ENCODE data around the gene EIF5A.
"Not testable (repeated sequence)": the region's sequence is repeated elsewhere in the genome, so short reads cannot be mapped to it uniquely, and the experiment has no call there.

The EIF5A gene

DNA sequence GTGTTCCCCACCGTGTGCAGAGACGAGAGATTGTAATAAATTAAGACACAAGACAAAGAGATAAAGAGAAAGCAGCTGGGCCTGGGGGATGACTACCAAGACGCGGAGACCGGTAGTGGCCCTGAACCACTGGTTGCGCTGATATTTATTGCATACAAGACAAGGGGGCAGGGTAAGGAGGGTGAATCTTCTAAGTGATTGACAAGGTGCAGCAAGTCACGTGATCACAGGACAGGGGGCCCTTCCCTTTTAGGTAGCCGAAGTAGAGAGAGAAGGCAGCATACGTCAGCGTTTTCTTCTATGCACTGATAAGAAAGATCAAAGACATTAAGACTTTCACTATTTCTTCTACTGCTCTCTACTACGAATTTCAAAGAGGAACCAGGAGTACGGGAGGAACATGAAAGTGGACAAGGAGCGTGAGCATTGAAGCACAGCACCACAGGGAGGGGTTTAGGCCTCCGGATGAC, 25.2 kb downstream of the EIF5A start:
- DNase-seq: not testable (repeated sequence)

DNA sequence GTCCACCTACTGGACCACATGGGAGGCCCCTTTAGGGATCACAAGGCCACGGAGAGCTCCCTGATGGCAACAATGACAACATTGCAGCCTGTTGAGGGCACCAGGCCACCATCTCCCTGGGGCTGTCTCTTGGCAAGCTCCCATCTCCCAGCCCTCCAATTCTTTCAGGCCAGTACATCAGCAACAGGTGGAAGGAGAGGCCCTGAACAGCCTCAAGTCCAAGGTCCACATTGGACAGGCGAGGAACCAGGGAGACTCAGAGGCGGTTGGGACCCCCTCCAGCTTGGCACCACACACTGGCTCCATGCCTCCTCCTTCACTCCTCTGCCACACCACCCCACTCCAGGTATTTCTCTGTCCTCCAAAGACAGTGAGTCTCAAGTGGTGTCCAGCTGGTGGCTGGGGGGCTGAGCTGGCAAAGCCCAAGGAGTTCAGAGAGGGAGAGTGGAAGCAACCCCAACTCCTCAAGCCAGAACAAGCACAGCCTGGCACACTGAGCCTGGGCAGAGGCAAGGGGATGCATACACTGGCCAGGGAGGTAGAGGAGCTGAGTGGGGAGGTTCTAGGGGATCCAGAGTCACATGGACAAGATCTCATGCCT, 27.6 kb downstream of the EIF5A start:
- no peak for DNase-seq

DNA sequence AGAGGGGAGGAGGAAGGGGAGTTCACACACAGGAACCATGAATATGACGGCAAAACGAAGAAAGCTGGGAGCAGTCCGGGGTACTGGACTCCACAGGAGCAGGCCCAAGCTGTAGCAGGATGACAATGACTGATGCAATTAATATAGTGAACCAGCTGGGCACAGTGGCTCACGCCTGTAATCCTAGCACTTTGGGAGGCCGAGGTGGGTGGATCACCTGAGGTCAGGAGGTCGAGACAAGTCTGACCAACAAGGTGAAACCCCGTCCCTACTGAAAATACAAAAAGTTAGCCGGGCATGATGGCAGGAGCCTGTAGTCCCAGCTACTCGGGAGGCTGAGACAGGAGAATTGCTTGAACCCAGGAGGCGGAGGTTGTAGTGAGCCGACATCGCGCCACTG, 28.3 kb downstream of the EIF5A start:
- DNase-seq: not testable (repeated sequence)

DNA sequence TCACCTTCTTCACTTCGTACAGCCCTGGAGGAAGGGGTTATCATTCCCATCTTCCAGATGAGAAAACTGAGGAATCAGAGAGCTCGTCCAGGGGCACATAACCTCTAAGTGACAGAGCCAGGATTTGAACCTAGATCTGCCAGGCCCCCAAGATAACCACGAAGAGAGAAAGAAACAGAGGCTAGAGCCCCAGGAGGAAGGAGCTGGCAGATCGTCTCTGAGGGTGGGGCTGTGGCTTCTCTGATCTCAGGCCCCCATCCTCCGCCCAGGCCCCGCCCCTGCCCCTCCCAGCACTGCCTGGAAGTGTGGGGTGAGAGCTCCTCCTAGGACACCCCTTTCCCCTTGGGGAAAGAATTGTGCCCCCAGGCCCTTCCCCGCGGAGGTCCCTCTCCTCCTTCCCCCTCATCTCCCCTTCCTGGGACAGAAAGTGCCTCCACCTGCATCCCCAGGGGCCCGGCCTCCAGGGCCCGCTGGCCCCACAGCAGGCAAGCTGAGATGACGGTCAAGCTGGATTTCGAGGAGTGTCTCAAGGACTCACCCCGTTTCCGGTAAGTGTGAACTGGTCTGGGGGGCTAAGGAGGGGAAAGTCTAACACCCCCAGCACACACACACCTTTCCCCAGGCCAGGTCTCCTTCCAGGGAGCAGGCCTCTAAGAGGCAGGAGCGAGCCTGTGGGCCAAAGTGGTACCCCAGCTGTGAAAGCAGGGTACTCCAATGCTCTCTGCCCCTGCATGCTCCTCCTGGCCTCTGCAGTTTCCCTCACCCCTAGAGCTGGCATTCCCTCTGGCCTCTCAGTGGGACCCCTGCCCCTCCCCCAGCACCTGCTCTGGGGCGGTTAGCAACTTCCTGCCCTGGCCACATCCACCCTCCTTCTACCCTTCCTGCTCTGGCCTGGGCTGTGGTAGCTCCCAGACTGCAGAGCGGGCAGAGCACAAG, 29.1 kb downstream of the EIF5A start, which contains the start of gene ACAP1:
TSS of gene ACAP1 (plus strand) at position 290 of the 936 bp plus-strand sequence. CDS start at position 496, 206 bp downstream.
- DNase-seq: no peak

DNA sequence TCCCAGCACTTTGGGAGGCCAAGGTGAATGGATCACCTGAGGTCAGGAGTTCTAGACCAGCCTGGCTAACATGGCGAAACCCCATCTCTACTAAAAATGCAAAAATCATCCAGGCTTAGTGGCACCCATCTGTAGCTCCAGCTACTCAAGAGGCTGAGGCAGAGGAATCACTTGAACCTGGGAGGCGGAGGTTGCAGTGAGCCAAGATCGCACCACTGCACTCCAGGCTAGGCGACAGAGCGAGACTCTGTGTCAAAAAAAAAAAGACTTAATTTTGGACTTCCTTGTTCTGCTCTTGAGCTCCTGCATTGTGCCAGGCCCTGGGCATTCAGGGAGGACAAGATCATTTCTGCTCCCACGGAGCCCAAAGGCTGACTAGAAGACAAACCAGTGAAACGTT, 30.2 kb downstream of the EIF5A start:
- not testable (repeated sequence) for DNase-seq

DNA sequence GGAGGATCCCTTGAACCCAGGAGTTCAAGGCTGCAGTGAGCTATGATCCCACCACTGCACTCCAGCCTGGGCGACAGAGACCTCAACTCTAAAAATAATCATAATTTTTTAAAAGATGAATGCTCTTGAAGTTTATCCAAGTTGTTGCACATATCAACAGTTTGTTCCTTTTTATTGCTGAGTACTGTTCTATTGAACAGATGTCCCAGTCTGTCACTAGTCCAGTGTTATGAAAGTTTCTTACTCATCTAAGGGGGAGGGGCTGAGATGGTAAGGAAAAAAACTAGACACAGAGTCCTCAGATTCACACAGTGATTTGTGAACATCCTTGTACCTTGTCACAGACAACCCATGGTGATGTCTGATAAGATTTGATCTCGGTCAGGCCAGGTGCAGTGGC, 32.8 kb downstream of the EIF5A start:
- no peak for DNase-seq

DNA sequence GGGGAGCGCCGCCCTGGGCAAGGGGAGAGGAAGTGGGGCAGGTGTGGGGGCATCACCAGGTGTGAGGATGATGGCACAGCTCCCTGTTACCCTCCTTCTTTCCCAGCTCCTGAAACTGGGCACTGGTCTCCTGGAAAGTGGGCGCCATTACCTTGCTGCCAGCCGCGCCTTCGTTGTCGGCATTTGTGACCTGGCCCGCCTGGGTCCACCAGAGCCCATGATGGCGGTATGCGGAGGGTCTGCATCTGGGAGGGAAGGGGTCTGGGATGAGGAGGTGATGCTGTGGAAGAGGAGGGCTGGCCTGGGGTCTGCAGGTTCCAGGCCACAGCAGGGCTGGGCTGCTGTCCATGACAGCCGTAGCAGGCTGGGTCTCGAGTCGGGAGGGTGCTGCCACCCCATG, 34.4 kb downstream of the EIF5A start:
- DNase-seq: no peak

DNA sequence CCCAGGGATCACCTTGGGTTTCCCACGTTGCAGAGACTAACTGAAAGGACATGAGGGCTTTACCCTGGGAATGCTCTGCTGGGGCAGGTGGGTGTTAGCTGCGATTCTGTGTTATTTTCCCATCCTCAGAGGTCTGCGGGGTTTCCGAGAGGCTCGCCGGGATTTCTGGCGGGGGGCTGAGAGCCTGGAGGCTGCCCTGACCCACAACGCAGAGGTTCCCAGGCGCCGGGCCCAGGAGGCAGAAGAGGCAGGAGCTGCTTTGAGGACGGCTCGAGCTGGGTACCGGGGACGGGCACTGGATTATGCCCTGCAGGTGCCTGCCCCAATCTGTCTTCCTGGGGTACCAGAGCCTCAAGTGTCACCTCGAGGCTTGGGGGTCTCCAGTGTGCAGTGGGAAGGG, 35.8 kb downstream of the EIF5A start:
- no peak for DNase-seq

DNA sequence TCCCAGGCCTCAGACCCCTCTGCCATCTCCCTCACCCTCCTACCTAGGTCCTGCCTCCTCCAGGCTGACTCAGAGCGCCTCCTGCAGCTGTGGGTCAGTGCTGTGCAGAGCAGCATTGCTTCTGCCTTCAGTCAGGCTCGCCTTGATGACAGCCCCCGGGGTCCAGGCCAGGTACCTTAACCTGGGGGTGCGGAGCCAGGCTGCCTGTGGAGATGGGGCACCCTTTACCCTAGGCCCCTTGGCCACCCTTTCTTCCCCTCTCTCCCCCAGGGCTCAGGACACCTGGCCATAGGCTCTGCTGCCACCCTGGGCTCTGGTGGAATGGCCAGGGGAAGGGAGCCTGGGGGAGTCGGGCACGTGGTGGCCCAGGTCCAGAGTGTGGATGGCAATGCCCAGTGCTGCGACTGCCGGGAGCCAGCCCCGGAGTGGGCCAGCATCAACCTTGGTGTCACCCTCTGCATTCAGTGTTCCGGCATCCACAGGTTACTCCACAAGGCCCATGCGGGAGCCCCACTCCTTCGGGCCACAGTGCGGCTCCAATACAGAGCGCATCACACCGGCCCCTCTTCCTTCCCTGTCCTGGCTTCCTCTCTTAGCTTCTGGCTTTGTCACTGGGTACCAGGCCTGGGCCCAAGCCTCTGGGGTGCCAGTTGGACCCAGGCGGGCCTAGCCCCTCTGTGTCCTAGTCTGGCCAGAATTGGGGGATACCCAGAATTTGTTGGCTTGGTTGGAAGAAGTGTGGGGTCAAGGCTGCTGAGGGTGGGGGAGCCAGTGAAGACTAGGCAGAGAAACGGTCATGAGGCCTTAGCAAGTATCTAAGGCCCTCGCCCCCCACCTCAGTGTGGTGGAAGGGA, 39.6 kb downstream of the EIF5A start:
- DNase-seq: no peak

DNA sequence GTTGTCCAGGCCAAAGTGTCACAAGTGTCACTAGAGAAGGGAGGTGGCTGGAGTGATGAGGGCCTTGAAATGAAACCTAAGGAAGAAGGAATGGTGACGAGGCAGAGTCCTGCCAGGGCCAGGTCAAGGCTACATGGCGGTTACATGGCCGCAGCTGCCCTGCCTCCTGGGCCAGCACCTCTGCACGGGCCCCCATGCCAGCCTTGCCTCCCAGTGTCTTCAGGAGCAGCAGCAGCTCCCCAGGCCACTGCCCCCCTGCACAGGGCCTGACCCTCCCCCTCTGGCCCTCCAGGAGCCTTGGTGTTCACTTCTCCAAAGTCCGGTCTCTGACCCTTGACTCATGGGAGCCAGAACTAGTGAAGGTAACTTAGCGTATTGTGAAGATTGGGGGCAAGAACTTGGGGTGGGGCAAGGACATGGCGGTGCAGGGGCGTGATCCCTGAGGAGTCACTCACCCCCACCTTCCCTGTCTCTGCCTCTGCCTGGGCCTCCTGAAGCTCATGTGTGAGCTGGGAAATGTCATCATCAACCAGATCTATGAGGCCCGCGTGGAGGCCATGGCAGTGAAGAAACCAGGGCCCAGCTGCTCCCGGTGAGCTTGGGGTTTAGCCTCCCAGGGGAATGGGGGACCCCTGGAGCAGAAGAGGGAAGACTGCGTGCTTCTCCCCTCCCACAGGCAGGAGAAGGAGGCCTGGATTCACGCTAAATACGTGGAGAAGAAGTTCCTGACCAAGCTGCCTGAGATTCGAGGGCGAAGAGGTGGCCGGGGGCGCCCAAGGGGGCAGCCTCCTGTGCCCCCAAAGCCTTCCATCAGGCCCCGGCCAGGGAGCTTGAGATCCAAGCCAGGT, 40.4 kb downstream of the EIF5A start:
- no peak for DNase-seq

DNA sequence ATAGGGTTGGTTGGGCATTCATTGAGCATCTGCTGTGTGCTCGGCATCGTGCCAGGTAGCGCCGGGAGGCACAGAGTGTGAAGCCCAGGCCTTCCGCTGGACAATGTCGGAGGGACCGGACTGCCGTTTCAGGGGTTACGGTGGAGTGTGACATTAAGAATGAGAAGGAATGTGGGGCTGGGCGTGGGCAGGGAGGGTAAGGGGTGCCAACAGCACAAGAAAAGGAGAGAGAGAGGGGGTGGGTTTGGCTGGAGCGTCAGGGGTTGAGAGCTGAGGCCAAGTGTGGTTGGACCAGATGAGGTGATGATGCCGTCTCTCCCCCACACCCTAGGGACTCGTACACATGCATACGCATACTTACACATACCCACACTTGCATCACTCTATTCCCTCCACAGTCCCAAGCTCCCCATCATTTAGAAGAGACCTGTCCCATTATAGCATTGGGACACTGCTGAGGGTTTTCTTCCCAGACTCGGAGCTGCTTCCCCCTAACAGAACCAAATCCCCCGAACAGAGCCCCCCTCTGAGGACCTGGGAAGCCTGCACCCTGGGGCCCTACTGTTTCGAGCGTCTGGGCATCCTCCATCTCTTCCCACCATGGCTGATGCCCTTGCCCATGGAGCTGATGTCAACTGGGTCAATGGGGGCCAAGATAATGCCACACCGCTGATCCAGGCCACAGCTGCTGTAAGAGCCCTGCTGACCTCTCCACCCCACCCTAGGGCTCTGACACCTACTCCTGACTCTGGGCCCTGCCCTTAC, 41.2 kb downstream of the EIF5A start:
- DNase-seq: no peak

DNA sequence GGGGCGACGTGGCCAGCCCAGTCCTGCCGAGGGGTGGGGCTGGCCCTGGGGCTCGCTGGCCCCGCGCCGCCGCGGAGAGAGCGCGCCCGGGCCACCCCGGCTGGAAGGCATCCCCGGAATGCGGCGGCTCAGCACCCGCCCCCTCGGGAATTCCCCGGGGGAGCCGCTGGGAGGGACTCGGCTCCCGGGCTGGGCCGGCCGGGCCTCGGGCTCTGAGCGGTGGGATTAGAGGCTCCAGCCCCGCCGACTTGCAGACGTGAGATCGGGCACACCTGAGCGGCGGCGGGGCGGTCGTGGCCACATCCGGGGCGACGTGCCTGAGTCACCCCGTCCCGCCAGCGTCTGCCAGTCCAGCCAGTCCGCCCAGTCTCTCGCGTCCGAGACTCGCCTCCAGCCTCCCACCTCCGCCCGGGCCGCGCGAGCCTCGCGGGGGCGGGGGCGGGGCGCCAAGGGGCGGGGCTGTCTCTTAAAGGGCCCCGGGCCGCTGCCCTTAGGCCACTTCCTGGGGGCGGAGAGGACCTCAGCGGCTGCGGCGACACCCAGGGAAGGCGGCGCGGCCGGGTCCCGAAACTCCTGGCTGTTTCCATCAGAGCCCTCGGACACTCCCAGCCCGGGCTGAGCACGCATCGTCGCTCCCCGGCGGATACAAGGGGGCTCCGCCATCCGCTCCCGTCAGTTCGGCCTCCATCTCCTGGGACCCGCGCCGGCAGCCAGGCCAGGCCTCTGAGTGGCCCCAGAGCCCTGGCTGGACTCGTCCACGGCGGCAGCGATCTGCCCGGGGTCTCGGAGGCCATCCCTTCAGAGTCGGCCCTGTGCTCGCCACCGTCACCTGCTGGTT, 44.5 kb downstream of the EIF5A start, which contains the start of gene KCTD11:
TSS of gene KCTD11 (plus strand) at position 498 of the 838 bp plus-strand sequence.
- DNase-seq: peak; percentile 75

DNA sequence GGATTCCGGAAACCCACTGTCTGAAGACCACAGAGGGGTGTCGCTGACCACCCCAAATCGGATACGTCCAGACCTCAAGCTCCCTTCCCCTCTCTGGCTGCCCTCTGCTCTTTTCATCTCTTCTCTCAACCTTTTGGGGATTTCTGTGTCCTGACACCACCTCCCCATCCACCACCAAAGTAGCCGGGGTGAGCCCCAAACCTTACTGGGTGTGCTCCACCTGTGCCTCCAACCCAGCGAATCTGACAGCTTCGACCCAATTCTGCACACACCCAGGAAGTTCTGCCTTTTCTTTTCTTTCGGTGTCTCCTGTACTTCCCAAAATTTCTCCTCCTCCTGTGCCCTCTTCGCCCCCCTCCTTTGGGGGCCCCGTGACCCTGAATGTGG, 45.1 kb downstream of the EIF5A start:
- no peak for DNase-seq

DNA sequence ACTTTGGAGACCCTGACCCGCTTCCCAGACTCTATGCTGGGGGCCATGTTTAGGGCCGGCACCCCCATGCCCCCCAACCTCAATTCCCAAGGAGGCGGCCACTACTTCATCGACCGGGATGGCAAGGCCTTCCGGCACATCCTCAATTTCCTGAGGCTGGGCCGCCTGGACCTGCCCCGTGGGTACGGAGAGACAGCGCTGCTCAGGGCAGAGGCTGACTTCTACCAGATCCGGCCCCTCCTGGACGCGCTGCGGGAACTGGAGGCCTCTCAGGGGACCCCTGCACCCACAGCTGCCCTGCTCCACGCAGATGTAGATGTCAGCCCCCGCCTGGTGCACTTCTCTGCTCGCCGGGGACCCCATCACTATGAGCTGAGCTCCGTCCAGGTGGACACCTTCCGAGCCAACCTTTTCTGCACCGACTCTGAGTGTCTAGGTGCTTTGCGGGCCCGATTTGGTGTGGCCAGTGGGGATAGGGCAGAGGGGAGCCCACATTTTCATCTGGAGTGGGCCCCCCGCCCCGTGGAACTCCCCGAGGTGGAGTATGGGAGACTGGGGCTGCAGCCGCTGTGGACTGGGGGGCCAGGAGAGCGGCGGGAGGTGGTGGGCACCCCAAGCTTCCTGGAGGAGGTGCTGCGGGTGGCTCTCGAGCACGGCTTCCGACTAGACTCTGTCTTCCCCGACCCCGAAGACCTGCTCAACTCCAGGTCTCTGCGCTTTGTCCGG, 45.6 kb downstream of the EIF5A start:
- no peak for DNase-seq

DNA sequence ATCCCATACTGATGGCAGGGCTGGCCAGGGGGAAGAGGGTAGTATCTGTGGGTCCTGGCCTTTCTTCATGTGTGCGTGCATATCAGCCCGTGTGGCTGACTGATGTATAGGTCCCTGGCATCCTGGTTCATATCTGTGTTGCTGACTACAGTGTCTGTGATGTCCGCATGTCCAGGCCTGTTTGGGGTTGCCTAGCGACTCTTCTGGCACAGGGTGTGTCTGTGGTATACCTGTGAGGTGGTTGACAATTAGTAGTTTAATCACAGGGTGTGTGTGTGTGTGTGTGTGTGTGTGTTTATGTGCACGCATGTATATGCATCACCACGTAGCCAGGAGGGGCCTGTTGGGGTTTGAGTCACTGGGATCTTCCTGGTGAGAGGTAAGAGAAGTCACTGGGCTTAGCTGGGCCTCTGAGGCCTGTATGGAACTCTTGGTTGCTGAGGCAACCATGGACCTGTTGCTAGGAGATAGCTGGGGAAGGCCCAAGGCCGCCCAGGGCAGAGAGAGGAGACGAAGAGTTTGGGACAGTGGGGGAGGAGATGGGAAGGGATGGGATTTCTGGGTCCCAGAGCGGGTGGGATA, 46.9 kb downstream of the EIF5A start:
- DNase-seq: peak; percentile 48

DNA sequence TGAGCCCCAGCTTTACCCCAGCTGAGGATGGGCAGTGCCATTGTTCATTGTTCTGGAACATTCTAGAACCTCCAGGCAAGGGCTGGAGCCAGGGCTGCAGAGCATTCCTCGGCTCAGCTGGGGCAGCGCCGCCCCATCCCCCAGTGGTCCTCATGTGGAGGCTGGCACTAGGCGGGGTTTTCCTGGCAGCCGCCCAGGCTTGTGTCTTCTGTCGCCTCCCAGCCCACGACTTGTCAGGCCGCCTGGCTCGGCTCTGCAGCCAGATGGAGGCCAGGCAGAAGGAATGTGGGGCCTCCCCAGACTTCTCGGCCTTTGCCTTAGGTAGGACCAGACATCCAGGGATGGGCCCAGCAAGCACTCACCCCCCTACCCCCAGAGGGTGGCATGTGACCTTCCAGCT, 47.6 kb downstream of the EIF5A start, which contains the start of gene TMEM95:
TSS of gene TMEM95 (plus strand) at position 104 of the 400 bp plus-strand sequence. CDS start at position 153, 49 bp downstream.
- DNase-seq: peak; percentile 81

DNA sequence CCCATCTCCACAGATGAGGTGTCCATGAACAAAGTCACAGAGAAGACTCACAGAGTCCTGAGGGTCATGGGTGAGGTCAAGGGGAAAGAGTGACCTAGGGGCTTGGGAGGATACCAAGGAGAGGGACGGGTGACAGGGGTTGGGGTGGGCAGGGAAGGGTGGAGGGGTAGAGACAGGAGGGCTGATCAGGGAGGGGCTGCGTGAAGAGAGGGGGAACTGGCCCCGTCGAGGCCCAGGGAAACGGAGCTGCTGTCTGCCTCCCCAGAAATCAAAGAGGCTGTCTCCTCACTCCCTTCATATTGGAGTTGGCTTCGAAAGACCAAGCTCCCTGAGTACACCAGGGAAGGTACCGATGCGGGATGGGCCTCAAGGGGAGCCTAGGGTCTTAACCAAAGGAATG, 48.1 kb downstream of the EIF5A start:
- no peak for DNase-seq

DNA sequence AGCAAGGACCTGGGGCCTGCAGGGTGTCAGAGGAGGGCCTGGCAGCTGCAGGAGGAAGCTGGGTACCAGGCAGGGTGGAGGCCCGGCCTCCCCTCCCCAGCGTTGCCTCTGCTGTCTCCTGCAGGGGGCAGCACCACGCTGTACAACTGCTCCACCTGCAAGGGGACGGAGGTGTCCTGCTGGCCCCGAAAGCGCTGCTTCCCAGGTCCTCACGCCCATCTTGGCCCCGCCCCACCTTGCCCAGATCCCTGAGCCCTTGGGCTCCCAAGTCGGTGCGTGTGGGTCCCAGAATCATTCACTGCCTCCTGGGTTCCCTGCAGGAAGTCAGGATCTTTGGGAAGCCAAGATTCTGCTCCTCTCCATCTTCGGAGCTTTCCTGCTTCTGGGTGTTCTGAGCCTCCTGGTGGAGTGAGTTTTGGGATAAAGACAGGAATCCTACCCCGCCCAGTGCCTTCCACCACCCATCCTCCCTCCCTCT, 48.7 kb downstream of the EIF5A start:
- DNase-seq: peak; percentile 55

DNA sequence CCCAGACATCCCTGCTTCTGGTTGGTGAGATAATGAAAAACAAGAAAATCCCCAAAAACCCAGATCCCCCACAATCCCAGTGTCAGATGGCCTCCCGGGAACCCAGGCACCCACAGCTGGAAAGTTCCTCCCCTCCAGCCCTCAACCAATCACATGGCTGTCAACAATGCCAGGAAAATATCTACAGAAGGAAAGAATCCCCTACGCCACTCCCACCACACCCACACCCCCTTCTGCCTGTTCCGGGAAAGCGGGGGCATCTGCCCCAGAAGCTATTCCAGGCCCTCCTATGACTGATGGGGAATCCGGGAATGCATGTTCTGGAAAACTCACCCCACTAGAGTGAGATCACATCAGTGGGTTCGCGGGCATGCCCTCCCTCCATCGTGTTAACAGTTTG, 49.3 kb downstream of the EIF5A start:
- no peak for DNase-seq
